GM12865 (cell line): ENCODE results near the gene ZNF143.
"Not testable (repeated sequence)": the region's sequence is repeated elsewhere in the genome, so short reads cannot be mapped to it uniquely, and the experiment has no call there.

ENCODE experiments used
- DNase-seq: peaks from one replicate; pipeline ENCODE4 v3.0.0; 2010; ENCODE audit warnings: low read depth
- H3K4me3 ChIP-seq: 2 replicates; pipeline ENCODE4 v1.5.1; 2011; ENCODE audit warnings: mild to moderate bottlenecking, low read depth, low read length, control low read depth
- CTCF ChIP-seq: IDR thresholded peaks from 2 replicates; pipeline ENCODE4 v1.5.1; 2011; ENCODE audit warnings: low read length, control low read depth, low read depth, inconsistent platforms; ENCODE audit not compliant: insufficient read depth; ENCODE audit errors: missing control alignments

Gene ZNF143

GRCh38 chr11:9535189-9535781 is 74.5 kb downstream of the ZNF143 start:
- peak; percentile 81 for DNase-seq
- no peak overlapping the region for H3K4me3 ChIP-seq
- TF ChIP-seq CTCF = peak; percentile 94

DNA sequence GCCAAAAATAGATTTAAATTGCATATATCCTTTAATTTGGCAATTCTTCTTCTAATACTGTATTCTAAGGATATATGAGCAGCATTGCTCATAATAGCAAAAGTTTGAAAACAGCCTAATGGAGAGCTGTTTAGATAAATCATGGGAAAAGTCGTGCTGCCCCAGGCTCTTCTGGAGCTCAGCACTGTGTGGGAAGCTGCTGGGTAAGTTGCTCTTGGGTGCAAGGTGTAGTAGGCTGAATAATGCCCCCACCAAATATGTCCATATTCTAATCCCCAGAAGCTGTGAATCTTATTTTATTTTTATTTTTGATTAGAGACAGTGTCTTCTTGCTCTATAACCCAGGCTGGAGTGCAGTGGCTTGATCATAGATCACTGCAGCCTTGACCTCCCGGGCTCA is 77.7 kb downstream of the ZNF143 start:
- no peak overlapping the region for H3K4me3 ChIP-seq
- no peak for DNase-seq
- TF ChIP-seq CTCF = no peak

- not testable (repeated sequence) for DNase-seq, H3K4me3 ChIP-seq
Measured at GRCh38 chr11:9549216-9549615, 88.4 kb downstream of the ZNF143 start.

DNA sequence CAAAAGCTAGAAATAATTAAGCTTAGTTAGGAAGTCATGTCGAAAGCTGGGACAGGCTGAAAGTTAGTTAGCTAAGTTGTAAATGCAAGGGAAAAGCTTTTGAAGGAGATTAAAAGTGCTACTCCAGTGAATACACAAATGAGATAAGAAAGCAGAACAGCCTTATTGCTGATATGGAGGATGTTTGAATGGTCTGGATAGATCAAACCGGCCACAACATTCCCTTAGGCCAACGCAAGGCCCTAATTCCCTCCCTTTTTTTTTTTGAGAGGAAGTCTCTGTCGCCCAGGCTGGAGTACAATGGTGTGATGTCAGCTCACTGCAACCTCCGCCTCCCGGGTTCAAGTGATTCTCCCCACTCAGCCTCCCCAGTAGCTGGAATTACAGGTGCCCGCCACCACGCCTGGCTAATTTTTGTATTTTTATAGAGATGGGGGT is 89.4 kb downstream of the ZNF143 start:
- no peak for DNase-seq
- no peak for TF ChIP-seq CTCF

GRCh38 chr11:9561279-9561982 is 100.6 kb downstream of the ZNF143 start:
- no peak for TF ChIP-seq CTCF
- DNase-seq = no peak

More for the DNA sequence above, 89.4 kb downstream of the ZNF143 start:
- no peak overlapping the region for H3K4me3 ChIP-seq

GRCh38 chr11:9562716-9563115 is 101.9 kb downstream of the ZNF143 start:
- peak; percentile 66 for DNase-seq
- no peak overlapping the region for H3K4me3 ChIP-seq
- TF ChIP-seq CTCF = no peak

More at GRCh38 chr11:9561279-9561982, 100.6 kb downstream of the ZNF143 start:
- no peak overlapping the region for H3K4me3 ChIP-seq

DNA sequence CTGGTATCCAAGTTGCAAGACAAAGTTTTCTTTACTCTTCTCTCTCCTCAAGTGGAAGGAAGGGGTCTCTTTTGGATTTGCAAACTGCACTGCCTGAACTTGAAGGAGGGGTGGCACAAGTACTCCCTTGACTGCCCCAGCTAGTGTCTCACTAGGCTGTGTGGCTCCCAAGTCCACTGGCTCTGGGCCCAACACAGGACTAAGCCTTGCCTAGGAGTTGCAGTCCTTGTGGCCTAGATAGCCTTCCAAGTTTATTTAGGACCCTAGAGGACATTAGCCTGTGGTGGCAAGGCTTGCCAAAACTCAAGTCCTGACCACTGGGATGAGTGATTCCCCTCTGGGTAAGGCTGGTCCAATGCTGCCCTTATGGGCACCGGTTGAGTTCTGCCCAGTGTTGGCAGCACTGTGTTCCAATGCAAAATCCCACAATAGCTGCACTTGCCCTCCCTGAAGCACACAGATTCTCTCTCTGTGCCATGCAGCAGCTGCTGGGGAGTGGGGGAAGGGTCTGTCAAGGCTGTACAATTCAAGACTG is 102.5 kb downstream of the ZNF143 start:
- DNase-seq = no peak
- no peak overlapping the region for H3K4me3 ChIP-seq
- no peak for TF ChIP-seq CTCF
